Measurements from ENCODE around the gene ADGRB3. TPM values are rescaled to one million over a fixed set of nuclear protein-coding genes. Genes with fewer than 3 reads are reported as not detected.
"Not testable (repeated sequence)": the region's sequence is repeated elsewhere in the genome, so short reads cannot be mapped to it uniquely, and the experiment has no call there.

The ADGRB3 gene
- total RNA-seq, 2 experiments from 2014 or later, result not detected

DNA sequence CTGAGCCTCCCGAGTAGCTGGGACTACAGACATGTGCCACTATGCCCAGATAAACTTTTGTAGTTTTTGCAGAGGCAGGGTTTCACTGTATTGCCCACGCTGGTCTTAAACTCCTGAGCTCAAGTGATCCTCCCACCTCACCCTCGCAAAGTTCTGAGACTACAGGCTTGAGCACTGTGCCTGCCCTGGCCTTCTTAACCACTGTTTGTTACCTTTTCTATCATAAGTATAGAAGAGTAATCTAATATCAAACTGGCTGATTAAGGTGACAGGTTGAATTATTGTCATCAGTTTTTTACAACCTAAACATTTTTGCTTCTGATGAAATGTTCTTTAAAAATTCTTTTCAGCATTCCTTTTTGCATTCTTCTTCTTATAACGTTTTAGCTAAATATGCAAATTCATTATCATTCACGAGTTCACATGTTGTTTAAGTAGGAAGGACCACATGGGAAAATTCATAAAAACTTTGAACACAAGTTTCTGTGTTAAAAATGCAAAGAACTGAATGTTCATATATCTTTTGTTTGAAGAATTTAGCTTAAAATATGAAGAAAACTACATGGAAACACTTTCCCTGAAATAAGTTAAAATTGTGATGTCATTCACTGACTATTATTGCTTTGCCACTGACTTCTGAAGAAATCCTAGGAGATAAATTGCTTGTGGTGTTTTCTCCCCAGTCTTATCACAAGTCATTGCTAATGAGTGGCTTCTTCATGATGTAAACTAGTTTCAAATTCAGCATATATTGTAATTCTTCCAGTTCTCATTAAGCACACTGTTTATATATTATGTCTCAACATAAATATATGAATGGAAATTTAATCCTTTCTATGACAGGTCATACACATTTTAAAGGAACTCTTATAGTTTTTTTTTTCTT is 106.7 kb downstream of the ADGRB3 start:
- Histone ChIP-seq H3K36me3 (ENCODE audit: insufficient read depth, low read length) (no peaks in the 10 kb centered on the region), H3K9me3 (ENCODE audit: low read length) (no peaks in the 10 kb centered on the region), H4K20me1 (ENCODE audit: insufficient read depth, low read length) (no peaks in the 10 kb centered on the region), H3K4me1 (ENCODE audit: insufficient read depth, low read length, poor library complexity, severe bottlenecking) (no peaks in the 10 kb centered on the region), H3K79me2 (ENCODE audit: insufficient read depth, low read depth, low read length) (no peaks in the 10 kb centered on the region), H3K4me2 (ENCODE audit: low read length) (no peak overlapping the region), H3K27ac (ENCODE audit: low read depth, low read length, poor library complexity, severe bottlenecking) (no peak overlapping the region), H3K4me3 (ENCODE audit: low read depth, low read length, poor library complexity, severe bottlenecking) (no peak overlapping the region), H3K9me2 (ENCODE audit: insufficient read depth, low read length) (no peaks in the 10 kb centered on the region), H2AFZ (ENCODE audit: low read length) (no peak overlapping the region)
- ChIA-PET CTCF (ENCODE audit: unreplicated experiment) (no interaction called here), POLR2A (no interaction called here)
- no peak for DNase-seq (ENCODE audit: low spot score)
- no TSS peak for BruUV-seq (replicated peaks)
- intact Hi-C loops (cut with micrococcal nuclease; ENCODE audit: unreplicated experiment), result no loop called here
- TF ChIP-seq EZH2phosphoT487 (IDR thresholded peaks at IDR 0.05; ENCODE audit: borderline replicate concordance, low read depth, low read length), result no peak
- no peak for TF ChIP-seq CTCF (conservative IDR thresholded peaks at IDR 0.05; ENCODE audit: low read length)

- no peaks in the 10 kb centered on the region for H3K9me3 ChIP-seq (ENCODE audit: low read length)
- no peak overlapping the region for H3K27ac ChIP-seq (ENCODE audit: low read depth, low read length, poor library complexity, severe bottlenecking)
- H3K36me3 ChIP-seq (ENCODE audit: insufficient read depth, low read length), result no peaks in the 10 kb centered on the region
- no peak overlapping the region for H2AFZ ChIP-seq (ENCODE audit: low read length)
- H3K4me1 ChIP-seq (ENCODE audit: insufficient read depth, low read length, poor library complexity, severe bottlenecking), result no peaks in the 10 kb centered on the region
- TF ChIP-seq CTCF (conservative IDR thresholded peaks at IDR 0.05; ENCODE audit: low read length) (no peak), EZH2phosphoT487 (IDR thresholded peaks at IDR 0.05; ENCODE audit: borderline replicate concordance, low read depth, low read length) (no peak)
- POLR2A ChIA-PET, result no interaction called here
- H3K4me3 ChIP-seq (ENCODE audit: low read depth, low read length, poor library complexity, severe bottlenecking), result no peak overlapping the region
- H3K79me2 ChIP-seq (ENCODE audit: insufficient read depth, low read depth, low read length), result no peaks in the 10 kb centered on the region
- DNase-seq (ENCODE audit: low spot score), result no peak
- intact Hi-C loops (cut with micrococcal nuclease; ENCODE audit: unreplicated experiment), result no loop called here
- no peak overlapping the region for H3K4me2 ChIP-seq (ENCODE audit: low read length)
- no peaks in the 10 kb centered on the region for H4K20me1 ChIP-seq (ENCODE audit: insufficient read depth, low read length)
- CTCF ChIA-PET (ENCODE audit: unreplicated experiment), result no interaction called here
- no TSS peak for BruUV-seq (replicated peaks)
- H3K9me2 ChIP-seq (ENCODE audit: insufficient read depth, low read length), result no peaks in the 10 kb centered on the region
Observed at GRCh38 chr6:68743099-68743498, 108.0 kb downstream of the ADGRB3 start.

GRCh38 chr6:68744376-68744775 is 109.3 kb downstream of the ADGRB3 start:
- POLR2A ChIA-PET, result not testable (repeated sequence)

More at GRCh38 chr6:68744376-68744775, 109.3 kb downstream of the ADGRB3 start:
- H3K27ac ChIP-seq (ENCODE audit: low read depth, low read length, poor library complexity, severe bottlenecking); H3K4me3 ChIP-seq (ENCODE audit: low read depth, low read length, poor library complexity, severe bottlenecking); intact Hi-C loops (cut with micrococcal nuclease; ENCODE audit: unreplicated experiment); H3K4me2 ChIP-seq (ENCODE audit: low read length); H3K36me3 ChIP-seq (ENCODE audit: insufficient read depth, low read length); H3K9me2 ChIP-seq (ENCODE audit: insufficient read depth, low read length); H3K79me2 ChIP-seq (ENCODE audit: insufficient read depth, low read depth, low read length); H4K20me1 ChIP-seq (ENCODE audit: insufficient read depth, low read length); DNase-seq (ENCODE audit: low spot score); H3K4me1 ChIP-seq (ENCODE audit: insufficient read depth, low read length, poor library complexity, severe bottlenecking); CTCF ChIA-PET (ENCODE audit: unreplicated experiment); H2AFZ ChIP-seq (ENCODE audit: low read length); H3K9me3 ChIP-seq (ENCODE audit: low read length); BruUV-seq (replicated peaks): not testable (repeated sequence)

Measured in OCI-LY7 (cell line).